GM19043 (cell line): ENCODE measurements around the gene RPS15A.
A peak's percentile ranks its signal among the peaks of the same experiment; 100 is the strongest.

Experiments
- ATAC-seq: cut with Tn5 transposase; IDR thresholded peaks from one replicate; pipeline ENCODE4 v1.9.1; 2021; ENCODE audit warnings: low read depth; ENCODE audit not compliant: unreplicated experiment

The RPS15A gene

GRCh38 chr16:18789850-18790706, at the start of gene RPS15A:
Gene RPS15A, minus strand, starts transcription at chr16:18790334. Its CDS starts 1,221 bp downstream, at chr16:18789113.
- peak; percentile 87 for ATAC-seq

GRCh38 chr16:18839555-18839954, 49.4 kb upstream of the RPS15A start:
- no peak for ATAC-seq

DNA sequence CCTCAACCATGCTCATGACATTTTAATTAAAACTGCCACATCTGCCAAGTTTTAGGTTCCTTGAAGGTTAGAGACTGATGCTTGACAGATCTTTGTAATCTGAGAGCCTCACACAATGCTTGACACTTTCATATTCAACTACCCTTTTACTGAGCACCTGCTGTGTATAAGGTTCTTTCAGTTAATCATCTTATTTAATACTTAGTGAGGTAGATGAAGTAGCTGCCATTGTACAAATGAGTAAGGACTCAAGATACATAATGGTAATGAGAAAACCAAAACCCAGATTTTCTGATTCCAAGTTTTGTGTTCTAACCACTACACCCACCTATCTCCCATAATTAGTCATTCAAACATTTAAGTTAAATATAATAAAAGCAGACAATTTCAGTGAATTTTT, 46.6 kb upstream of the RPS15A start:
- ATAC-seq: no peak

DNA sequence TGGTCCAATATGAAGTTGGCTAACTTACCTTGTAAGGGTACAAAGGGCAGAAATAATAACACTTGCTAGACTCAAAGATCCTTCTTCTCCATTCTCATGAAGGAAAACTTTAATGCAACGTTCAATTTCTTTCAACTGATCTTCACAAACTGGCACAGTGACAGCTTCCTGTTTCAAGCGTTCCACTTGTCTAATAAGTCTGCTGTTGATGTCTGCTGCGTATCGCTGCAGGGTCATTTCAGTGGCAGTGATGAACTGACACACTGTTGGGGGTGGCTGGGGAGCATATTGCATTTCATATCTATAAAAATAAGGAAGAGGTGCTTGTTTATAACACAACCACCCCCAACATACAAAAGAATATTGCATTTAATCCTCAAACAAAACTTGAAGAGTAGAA, 44.7 kb upstream of the RPS15A start:
- no peak for ATAC-seq

- ATAC-seq: no peak
These were observed 43.8 kb upstream of the RPS15A start for GRCh38 chr16:18833707-18834505.

DNA sequence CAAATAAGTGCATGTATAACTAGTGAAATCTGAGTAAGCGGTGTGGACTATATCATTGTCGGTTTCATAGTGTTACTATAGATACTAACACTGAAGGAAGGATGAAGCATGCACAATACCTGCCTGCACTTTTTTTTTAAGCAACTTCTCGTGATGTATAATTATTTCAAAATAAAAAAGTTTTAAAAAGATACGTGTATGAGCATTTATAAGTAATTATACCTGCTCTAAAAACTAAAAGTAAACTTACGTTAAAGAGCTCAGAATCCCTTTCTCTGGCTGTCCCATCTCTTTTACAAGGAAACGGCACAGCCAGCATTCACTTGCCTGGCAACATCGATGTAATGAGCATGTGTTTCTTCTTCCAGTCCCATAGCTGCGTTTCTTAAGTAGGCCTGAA, 42.5 kb upstream of the RPS15A start:
- ATAC-seq: no peak

DNA sequence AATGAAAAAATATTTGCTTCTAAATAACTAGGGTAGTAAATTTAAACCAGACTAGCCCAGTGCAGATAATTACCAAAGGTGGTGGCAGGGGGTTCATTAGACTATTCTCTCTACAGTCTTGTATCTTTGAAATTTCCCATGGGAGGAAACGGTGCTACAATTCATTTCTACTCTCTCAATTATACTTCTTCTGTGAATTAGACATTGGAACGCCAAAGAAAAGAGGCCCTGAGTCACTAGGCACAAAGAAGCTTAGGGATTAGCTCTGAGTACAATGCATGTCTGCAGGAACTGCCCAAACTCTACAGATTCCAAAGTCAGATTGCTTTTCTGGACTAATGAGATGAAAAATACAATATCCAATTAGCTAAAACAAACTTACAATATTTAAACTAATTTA, 41.9 kb upstream of the RPS15A start:
- no peak for ATAC-seq

- ATAC-seq: no peak
These were observed 39.1 kb upstream of the RPS15A start for GRCh38 chr16:18829251-18829650.

- no peak for ATAC-seq
These were observed 37.8 kb upstream of the RPS15A start for GRCh38 chr16:18827890-18828289.

- ATAC-seq: no peak
These were observed 26.2 kb upstream of the RPS15A start for GRCh38 chr16:18816286-18816685.

- no peak for ATAC-seq
These were observed 21.8 kb upstream of the RPS15A start for GRCh38 chr16:18811925-18812324.

- ATAC-seq: no peak
These were observed 19.0 kb upstream of the RPS15A start for GRCh38 chr16:18809165-18809564.

- no peak for ATAC-seq
These were observed 15.2 kb upstream of the RPS15A start for GRCh38 chr16:18805257-18805773.

GRCh38 chr16:18804540-18804939, 14.4 kb upstream of the RPS15A start:
- no peak for ATAC-seq

DNA sequence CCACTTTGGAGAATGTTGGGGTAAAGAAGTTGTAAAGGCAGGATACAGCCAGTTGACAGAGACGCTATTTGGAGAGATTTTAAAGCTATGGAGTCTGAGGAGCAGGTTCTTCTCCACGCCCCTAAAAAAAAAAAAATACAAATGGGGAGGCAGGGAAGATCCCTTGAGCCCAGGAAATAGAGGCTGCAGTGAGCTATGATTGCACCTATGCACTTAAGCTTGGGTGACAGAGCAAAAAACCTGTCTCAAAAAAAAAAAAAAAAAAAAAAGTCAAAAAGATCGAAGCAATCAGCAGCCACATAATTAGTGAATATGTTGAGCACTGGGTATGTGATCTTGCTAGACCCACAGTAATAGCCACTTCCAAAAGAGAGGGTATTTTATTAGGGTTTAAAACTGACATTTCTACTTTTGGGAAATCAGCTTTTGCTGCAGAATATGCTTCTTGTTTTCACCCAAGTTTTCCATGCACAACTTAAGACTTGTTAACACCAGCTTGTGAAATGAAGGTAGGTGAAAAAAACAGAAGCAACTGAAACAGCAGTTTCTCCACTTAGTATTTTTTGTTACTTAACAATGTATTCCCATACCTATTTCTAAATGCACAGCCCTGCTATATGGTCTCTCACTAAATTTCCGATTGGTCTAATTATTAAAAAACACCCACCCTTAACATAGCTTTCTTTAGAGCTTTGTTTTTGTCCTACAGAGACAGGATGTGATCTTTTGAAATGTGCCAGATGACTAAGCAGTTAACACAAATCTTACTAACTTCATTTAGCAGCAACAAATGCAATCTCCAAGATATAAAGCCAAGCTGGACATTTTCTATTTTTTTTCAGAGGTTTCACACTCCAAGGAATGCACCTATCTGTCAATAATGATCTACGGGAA, 13.7 kb upstream of the RPS15A start:
- ATAC-seq: no peak

DNA sequence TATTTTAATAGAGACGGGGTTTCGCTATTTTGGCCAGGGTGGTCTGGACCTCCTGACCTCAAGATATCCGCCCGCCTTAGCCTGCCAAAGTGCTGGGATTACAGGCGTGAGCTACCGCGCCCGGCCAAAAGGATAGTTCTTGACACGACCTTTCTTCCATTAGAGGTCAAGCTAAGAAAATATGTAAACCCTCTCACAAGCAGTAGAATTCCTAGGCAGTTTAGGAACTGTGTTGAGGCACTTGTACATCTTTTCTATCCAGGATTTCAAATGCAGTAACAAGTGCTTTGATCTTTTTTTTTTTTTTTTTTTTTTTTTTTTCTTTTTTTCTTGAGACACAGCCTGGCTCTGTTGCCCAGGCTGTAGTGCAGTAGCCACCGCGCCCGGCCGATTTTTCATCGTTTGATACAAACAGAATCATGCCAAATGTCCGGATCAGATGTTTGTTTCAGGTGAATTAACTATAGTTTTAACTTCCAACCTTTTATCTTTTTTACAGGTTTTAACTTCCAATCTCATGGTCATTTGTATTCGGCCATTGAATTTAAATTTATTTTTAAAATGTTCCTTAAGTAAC, 12.7 kb upstream of the RPS15A start:
- no peak for ATAC-seq

- ATAC-seq: peak; percentile 92
These were observed 11.2 kb upstream of the RPS15A start, which contains the start of gene ARL6IP1 for GRCh38 chr16:18801145-18801972. Gene ARL6IP1, minus strand, starts transcription at chr16:18801549. Its CDS starts 83 bp downstream, at chr16:18801466.

DNA sequence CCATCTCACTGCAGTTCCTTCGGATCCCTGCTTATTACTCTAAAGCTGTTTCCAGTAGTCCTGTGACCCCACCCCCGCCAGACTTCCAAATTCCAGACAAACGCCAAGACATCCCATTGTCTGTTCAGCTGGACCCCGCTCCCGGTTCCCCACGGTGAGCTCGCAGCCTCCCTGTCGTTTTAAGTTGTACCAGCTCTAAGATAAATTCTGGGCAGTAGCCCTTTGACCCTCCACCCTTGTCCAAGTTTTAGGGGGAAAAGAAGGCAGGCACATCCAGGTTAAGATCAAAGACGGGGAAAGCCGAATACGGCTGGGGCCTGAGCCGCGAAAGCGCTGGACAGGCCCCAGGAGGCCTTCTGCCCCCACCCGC, 10.6 kb upstream of the RPS15A start:
- ATAC-seq: no peak

- no peak for ATAC-seq
These were observed 10.2 kb upstream of the RPS15A start for GRCh38 chr16:18800293-18800692.
